Measurements from ENCODE around the gene PCDHGA1.
"Not testable (repeated sequence)": the region's sequence is repeated elsewhere in the genome, so short reads cannot be mapped to it uniquely, and the experiment has no call there.

Gene PCDHGA1

DNA sequence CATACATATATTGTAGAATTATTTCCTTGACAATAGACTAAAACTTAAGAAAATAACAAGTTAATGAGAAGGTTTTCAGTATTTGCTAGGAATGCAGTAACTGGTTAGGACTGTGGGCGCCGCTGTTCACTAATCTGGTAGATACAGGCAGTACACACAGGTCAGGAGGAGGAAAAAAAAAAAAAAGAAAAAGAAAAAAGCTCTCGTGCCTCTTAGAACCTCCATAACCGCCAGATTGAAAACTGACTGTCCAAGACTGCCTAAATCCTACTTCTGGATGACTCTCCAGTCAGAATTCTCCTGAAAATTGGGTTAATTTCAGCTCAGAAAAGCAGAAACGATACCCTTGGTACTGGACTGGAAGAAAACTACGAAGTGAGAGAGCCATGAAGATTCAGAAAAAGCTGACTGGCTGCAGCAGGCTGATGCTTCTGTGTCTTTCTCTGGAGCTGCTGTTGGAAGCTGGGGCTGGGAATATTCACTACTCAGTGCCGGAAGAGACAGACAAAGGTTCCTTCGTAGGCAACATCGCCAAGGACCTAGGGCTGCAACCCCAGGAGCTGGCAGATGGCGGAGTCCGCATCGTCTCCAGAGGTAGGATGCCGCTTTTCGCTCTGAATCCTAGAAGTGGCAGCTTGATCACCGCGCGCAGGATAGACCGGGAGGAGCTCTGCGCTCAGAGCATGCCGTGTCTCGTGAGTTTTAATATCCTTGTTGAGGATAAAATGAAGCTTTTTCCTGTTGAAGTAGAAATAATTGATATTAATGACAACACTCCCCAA lies at the start of gene PCDHGA1:
TSS of gene PCDHGA1 (plus strand) at position 216 of the 782 bp plus-strand sequence.
- Histone ChIP-seq H4K20me1 (no peaks in the 10 kb centered on the region), H3K36me3 (peaks cover 41% of the 10 kb centered on the region), H3K4me2 (no peak within 1 kb of the TSS), H3K9ac (no peak within 1 kb of the TSS), H3K9me3 (peaks cover 85% of the 10 kb centered on the region), H3K4me1 (peaks cover 6% of the 10 kb centered on the region), H3K4me3 (no peak within 1 kb of the TSS), H3K27ac (no peak within 1 kb of the TSS), H3K27me3 (no peaks in the 10 kb centered on the region)
- no peak for TF ChIP-seq Cebpa-rat (IDR thresholded peaks at IDR 0.05)

DNA sequence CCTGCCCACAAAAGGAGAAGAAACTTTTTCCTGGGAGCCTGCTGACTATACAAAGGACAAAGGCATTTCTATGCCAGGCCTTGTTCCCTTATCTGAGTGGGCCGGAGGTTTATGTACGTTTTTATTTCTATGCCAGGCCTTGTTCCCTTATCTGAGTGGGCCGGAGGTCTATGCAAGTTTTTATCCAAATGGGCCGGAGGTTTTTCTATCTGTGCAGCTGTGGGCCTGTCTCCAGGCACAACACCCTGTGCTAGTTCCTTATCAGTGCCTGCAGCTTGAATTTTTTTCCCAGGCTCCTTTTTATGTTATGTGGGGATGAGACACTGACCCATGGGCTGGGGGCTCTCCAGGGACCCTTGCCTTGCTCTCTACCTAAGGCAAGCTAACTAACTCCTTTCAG lies 31.9 kb upstream of the PCDHGA1 start:
- H3K4me2 ChIP-seq = no peak overlapping the region
- no peak for TF ChIP-seq Cebpa-rat (IDR thresholded peaks at IDR 0.05)
- H3K27ac ChIP-seq = no peak overlapping the region
- peaks cover 53% of the 10 kb centered on the region for H3K36me3 ChIP-seq
- no peaks in the 10 kb centered on the region for H3K27me3 ChIP-seq
- H3K4me1 ChIP-seq = no peaks in the 10 kb centered on the region
- H4K20me1 ChIP-seq = no peaks in the 10 kb centered on the region
- no peak overlapping the region for H3K4me3 ChIP-seq
- peaks cover 97% of the 10 kb centered on the region for H3K9me3 ChIP-seq
- no peak overlapping the region for H3K9ac ChIP-seq

DNA sequence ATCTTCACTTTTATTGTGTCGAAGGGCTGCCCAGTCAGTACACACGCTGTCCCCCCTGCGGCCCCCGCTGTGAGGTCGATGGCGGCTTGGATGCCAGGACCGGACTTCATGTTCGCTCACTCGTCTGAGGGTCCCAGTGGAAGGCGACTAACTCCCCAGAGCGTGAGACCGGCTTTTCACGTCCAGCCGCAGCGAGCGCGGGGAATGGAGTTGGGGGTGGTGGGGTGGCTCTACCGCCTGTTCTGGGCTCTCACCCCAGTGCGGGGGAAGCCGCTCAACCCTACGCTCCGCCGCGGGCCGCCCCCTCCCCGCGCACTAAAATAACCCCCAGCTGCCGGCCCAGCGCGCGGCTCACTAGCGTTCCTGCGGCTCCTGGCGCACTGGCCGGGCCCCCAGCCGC lies 26.6 kb upstream of the PCDHGA1 start, which contains the start of gene SLC25A2:
TSS of gene SLC25A2 (minus strand) at position 294 of the 400 bp plus-strand sequence. CDS start at position 110, 184 bp downstream.
- no peak within 1 kb of the TSS for H3K27ac ChIP-seq
- TF ChIP-seq Cebpa-rat (IDR thresholded peaks at IDR 0.05) = no peak
- H3K9ac ChIP-seq = no peak within 1 kb of the TSS
- no peaks in the 10 kb centered on the region for H3K27me3 ChIP-seq
- no peak within 1 kb of the TSS for H3K4me2 ChIP-seq
- H3K4me1 ChIP-seq = no peaks in the 10 kb centered on the region
- peaks cover 59% of the 10 kb centered on the region for H3K36me3 ChIP-seq
- peak within 1 kb of the TSS; percentile 18; the same call in 1 of the 2 replicates for H3K4me3 ChIP-seq
- H4K20me1 ChIP-seq = no peaks in the 10 kb centered on the region
- H3K9me3 ChIP-seq = peaks cover 96% of the 10 kb centered on the region

DNA sequence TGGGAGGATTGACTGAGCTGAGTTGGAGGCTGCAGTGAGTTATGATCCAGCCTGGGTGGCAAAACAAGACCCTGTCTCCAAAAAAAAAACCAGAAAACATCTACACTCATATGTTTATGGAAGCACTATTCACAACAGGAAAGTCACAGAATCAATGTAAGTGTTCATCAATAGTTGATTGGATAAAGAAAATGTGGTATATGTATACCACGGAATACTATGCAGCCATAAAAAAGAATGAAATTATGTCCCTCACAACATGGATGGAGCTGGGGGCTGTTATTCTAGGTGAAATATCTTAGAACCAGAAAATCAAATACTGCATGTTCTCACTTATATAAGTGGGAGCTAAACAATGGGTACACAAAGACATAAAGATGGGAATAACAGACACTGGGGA lies 23.7 kb upstream of the PCDHGA1 start:
- no peaks in the 10 kb centered on the region for H4K20me1 ChIP-seq
- peaks cover 65% of the 10 kb centered on the region for H3K36me3 ChIP-seq
- H3K27me3 ChIP-seq = no peaks in the 10 kb centered on the region
- no peak for TF ChIP-seq Cebpa-rat (IDR thresholded peaks at IDR 0.05)
- no peaks in the 10 kb centered on the region for H3K4me1 ChIP-seq
- H3K9me3 ChIP-seq = peaks cover 92% of the 10 kb centered on the region
- H3K9ac ChIP-seq = no peak overlapping the region
- H3K4me2 ChIP-seq = no peak overlapping the region
- H3K27ac ChIP-seq = no peak overlapping the region
- 0 out of 2 replicates have a peak overlapping the region, but pooled peaks have one; percentile 22 for H3K4me3 ChIP-seq

DNA sequence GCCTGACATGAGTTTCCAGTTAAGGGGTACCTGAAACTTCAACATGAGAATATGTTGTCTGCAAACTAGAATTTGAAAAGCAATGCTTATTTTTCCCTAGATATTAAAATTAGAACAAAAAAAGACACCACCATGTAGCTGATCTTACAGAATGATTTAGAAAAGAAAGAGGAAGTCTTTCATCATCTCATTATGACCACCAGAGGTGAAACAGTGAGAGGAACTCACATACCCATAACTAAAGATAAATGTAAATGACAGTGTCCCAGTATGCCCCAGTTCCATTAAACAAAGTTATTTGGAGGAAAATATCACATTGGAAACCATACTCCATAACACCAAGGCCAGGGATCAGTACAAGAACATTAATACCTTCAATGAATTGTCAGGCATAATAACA lies 16.6 kb upstream of the PCDHGA1 start:
- Histone ChIP-seq H3K36me3 (peaks cover 88% of the 10 kb centered on the region), H3K4me3 (no peak overlapping the region), H3K9ac (no peak overlapping the region), H3K4me1 (no peaks in the 10 kb centered on the region), H3K27ac (no peak overlapping the region), H4K20me1 (peaks cover 5% of the 10 kb centered on the region; the same call in 1 of the 2 replicates), H3K27me3 (no peaks in the 10 kb centered on the region), H3K9me3 (peaks cover 95% of the 10 kb centered on the region), H3K4me2 (no peak overlapping the region)
- TF ChIP-seq Cebpa-rat (IDR thresholded peaks at IDR 0.05) = no peak

GRCh38 chr5:141316963-141317362 lies 13.4 kb upstream of the PCDHGA1 start:
- H3K4me1 ChIP-seq, H4K20me1 ChIP-seq, H3K4me2 ChIP-seq, H3K27ac ChIP-seq, H3K9ac ChIP-seq, H3K27me3 ChIP-seq: not testable (repeated sequence)
- H3K9me3 ChIP-seq = peaks cover 98% of the 10 kb centered on the region
- H3K36me3 ChIP-seq = peaks cover 79% of the 10 kb centered on the region
- H3K4me3 ChIP-seq = peak overlapping the region; percentile 76

DNA sequence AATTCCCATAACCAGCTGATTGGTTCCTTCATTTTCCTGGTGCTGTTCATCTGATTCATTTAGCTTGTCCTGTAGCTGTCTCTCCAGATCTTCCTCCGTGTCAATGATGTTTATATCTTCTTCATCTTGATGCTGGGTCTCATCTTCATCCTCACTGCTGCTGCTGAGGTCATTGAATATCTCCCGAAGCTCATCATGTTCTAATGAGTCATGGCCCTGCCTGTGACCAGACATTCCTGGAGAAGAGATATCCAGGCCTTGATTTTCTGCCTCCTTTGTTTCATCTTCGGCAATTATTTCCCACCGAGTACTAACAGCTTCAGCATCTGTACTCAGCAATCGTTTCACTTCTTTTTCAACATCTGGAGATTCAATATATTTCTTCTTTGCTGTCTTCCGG lies 11.1 kb upstream of the PCDHGA1 start:
- Histone ChIP-seq H3K27ac (no peak overlapping the region), H3K27me3 (no peaks in the 10 kb centered on the region), H3K36me3 (peaks cover 57% of the 10 kb centered on the region), H4K20me1 (peaks cover 1% of the 10 kb centered on the region; the same call in 1 of the 2 replicates), H3K9me3 (peaks cover 91% of the 10 kb centered on the region), H3K9ac (no peak overlapping the region), H3K4me3 (peak overlapping the region; percentile 76), H3K4me2 (peak overlapping the region; percentile 69), H3K4me1 (peaks cover 6% of the 10 kb centered on the region; the same call in 1 of the 2 replicates)
- no peak for TF ChIP-seq Cebpa-rat (IDR thresholded peaks at IDR 0.05)

GRCh38 chr5:141319699-141320098 lies 10.6 kb upstream of the PCDHGA1 start:
- Histone ChIP-seq H4K20me1 (no peaks in the 10 kb centered on the region), H3K36me3 (peaks cover 53% of the 10 kb centered on the region), H3K4me1 (peaks cover 6% of the 10 kb centered on the region; the same call in 1 of the 2 replicates), H3K27ac (no peak overlapping the region), H3K4me2 (peak overlapping the region; percentile 69), H3K9ac (peak overlapping the region; percentile 91; the same call in 1 of the 2 replicates), H3K27me3 (no peaks in the 10 kb centered on the region), H3K9me3 (peaks cover 89% of the 10 kb centered on the region), H3K4me3 (peak overlapping the region; percentile 76)
- no peak for TF ChIP-seq Cebpa-rat (IDR thresholded peaks at IDR 0.05)

- H3K27me3 ChIP-seq = no peaks in the 10 kb centered on the region
- peaks cover 45% of the 10 kb centered on the region for H3K36me3 ChIP-seq
- H3K4me1 ChIP-seq = peaks cover 6% of the 10 kb centered on the region; the same call in 1 of the 2 replicates
- peaks cover 87% of the 10 kb centered on the region for H3K9me3 ChIP-seq
- H4K20me1 ChIP-seq = no peaks in the 10 kb centered on the region
- H3K27ac ChIP-seq = peak within 1 kb of the TSS; percentile 93
- peak within 1 kb of the TSS; percentile 76 for H3K4me3 ChIP-seq
- peak within 1 kb of the TSS; percentile 91 for H3K9ac ChIP-seq
- H3K4me2 ChIP-seq = peak within 1 kb of the TSS; percentile 69
- no peak for TF ChIP-seq Cebpa-rat (IDR thresholded peaks at IDR 0.05)
Observed at GRCh38 chr5:141320225-141321169, 9.8 kb upstream of the PCDHGA1 start, which contains the start of gene TAF7. Gene TAF7, minus strand, starts transcription at chr5:141320784. Its CDS starts 740 bp downstream, at chr5:141320044.

Data from BLaER1 (cell line).